IMR-90 (cell line): ENCODE measurements around the gene GSPT1. TPM values are rescaled to one million over a fixed set of nuclear protein-coding genes. Genes with fewer than 3 reads are reported as not detected.

Experiments used
- ATAC-seq: fragments of 200-7000 bp; cut with Tn5 transposase; 2 replicates; pipeline ENCODE4 v1.9.1; 2020; ENCODE audit warnings: low read depth, mild to moderate bottlenecking, moderate library complexity
- BruUV-seq: library from RNA; stranded (reverse); fragments of 400-500 nt; replicated peaks from 2 replicates; lab custom pipeline; 2021; lab: Mats Ljungman, UMichigan
- CTCF ChIA-PET: fragments of 300-600 bp; formaldehyde crosslinking; extraction: SDS; loops from one replicate; lab custom pipeline; 2021; ENCODE audit warnings: antibody characterized with exemption; lab: Yijun Ruan, JAX
- POLR2A ChIA-PET: fragments of 300-600 bp; sonication (Branson Sonifier 250); formaldehyde crosslinking; loops from one replicate; lab custom pipeline; 2022; ENCODE audit warnings: antibody characterized with exemption; ENCODE audit not compliant: unreplicated experiment; lab: Charles Lee
- DNase-seq: peaks from one replicate; pipeline ENCODE4 v3.0.0; 2013
- H2AFZ ChIP-seq: replicated peaks from 2 replicates; pipeline ENCODE3; 2013; ENCODE audit warnings: low read length, mild to moderate bottlenecking; ENCODE audit not compliant: poor library complexity
- H2AK5ac ChIP-seq: 2 replicates; pipeline ENCODE4 v1.6.1; 2013; ENCODE audit warnings: low read depth, low read length, inconsistent platforms
- H2AK9ac ChIP-seq: replicated peaks from 2 replicates; pipeline ENCODE3; 2013; ENCODE audit warnings: mild to moderate bottlenecking, low read depth, low read length, moderate library complexity; ENCODE audit not compliant: poor library complexity
- H2BK120ac ChIP-seq: 2 replicates; pipeline ENCODE4 v1.6.1; 2013; ENCODE audit warnings: low read depth, low read length, inconsistent platforms
- H2BK15ac ChIP-seq: 3 replicates; pipeline ENCODE4 v1.6.1; 2013; ENCODE audit warnings: low read depth, low read length, inconsistent platforms
- H2BK20ac ChIP-seq: 2 replicates; pipeline ENCODE4 v1.6.1; 2013; ENCODE audit warnings: low read depth, mild to moderate bottlenecking, inconsistent platforms, low read length, moderate library complexity
- H2BK5ac ChIP-seq: 2 replicates; pipeline ENCODE4 v1.6.1; 2013; ENCODE audit warnings: mild to moderate bottlenecking, low read depth, low read length, inconsistent platforms; ENCODE audit not compliant: poor library complexity, severe bottlenecking
- H3K14ac ChIP-seq: replicated peaks from 2 replicates; pipeline ENCODE4 v1.6.1; 2013; ENCODE audit warnings: low read depth, low read length, inconsistent platforms
- H3K18ac ChIP-seq: 2 replicates; pipeline ENCODE4 v1.6.1; 2013; ENCODE audit warnings: low read depth, low read length, control low read depth
- H3K23ac ChIP-seq: 2 replicates; pipeline ENCODE4 v1.6.1; 2013; ENCODE audit warnings: low read depth, low read length, inconsistent platforms
- H3K27ac ChIP-seq: 2 replicates; pipeline ENCODE4 v1.5.1; 2013; ENCODE audit warnings: mild to moderate bottlenecking, control low read depth, low read length; ENCODE audit not compliant: insufficient read depth
- H3K27me3 ChIP-seq: 2 replicates; pipeline ENCODE4 v1.6.1; 2013; ENCODE audit warnings: low read length; ENCODE audit not compliant: control insufficient read depth, insufficient read depth
- H3K36me3 ChIP-seq: 2 replicates; pipeline ENCODE4 v1.6.1; 2013; ENCODE audit warnings: low read length, mixed read lengths; ENCODE audit not compliant: control insufficient read depth, insufficient read depth
- H3K4ac ChIP-seq: 2 replicates; pipeline ENCODE4 v1.6.1; 2013; ENCODE audit warnings: low read depth, low read length, inconsistent platforms
- H3K4me1 ChIP-seq: 2 replicates; pipeline ENCODE4 v1.6.1; 2013; ENCODE audit warnings: low read length, mixed read lengths; ENCODE audit not compliant: control insufficient read depth, insufficient read depth
- H3K4me2 ChIP-seq: 2 replicates; pipeline ENCODE4 v1.6.1; 2013; ENCODE audit warnings: low read depth, mild to moderate bottlenecking, control low read depth, low read length, moderate library complexity
- H3K4me3 ChIP-seq: 2 replicates; pipeline ENCODE4 v1.5.1; 2013; ENCODE audit warnings: low read depth, mild to moderate bottlenecking, control low read depth, low read length, moderate library complexity; ENCODE audit not compliant: insufficient read depth
- H3K56ac ChIP-seq: 2 replicates; pipeline ENCODE4 v1.6.1; 2013; ENCODE audit warnings: low read length, inconsistent platforms; ENCODE audit not compliant: insufficient read depth; ENCODE audit errors: extremely low read depth
- H3K79me1 ChIP-seq, 2 experiments: 2 replicates each; pipeline ENCODE4 v1.6.1; 2013; ENCODE audit warnings: low read length in 2 of 2, inconsistent platforms in 1 of 2, low read depth in 1 of 2
- H3K9ac ChIP-seq: 2 replicates; pipeline ENCODE4 v1.6.1; 2013; ENCODE audit warnings: low read depth, low read length, control low read depth
- H3K9me1 ChIP-seq: 2 replicates; pipeline ENCODE4 v1.6.1; 2013; ENCODE audit warnings: low read length, inconsistent platforms; ENCODE audit not compliant: insufficient read depth
- H3K9me3 ChIP-seq: 2 replicates; pipeline ENCODE4 v1.6.1; 2013; ENCODE audit warnings: low read length; ENCODE audit not compliant: control insufficient read depth, insufficient read depth
- H4K20me1 ChIP-seq: 2 replicates; pipeline ENCODE4 v1.6.1; 2013; ENCODE audit warnings: low read length, inconsistent platforms; ENCODE audit not compliant: insufficient read depth
- H4K5ac ChIP-seq: 2 replicates; pipeline ENCODE4 v1.6.1; 2013; ENCODE audit warnings: mild to moderate bottlenecking, low read depth, low read length, control low read depth
- H4K8ac ChIP-seq, 2 experiments: 2 replicates each; pipeline ENCODE4 v1.6.1; 2013; ENCODE audit warnings: low read depth in 2 of 2, low read length in 2 of 2, control low read depth in 1 of 2, inconsistent platforms in 1 of 2
- H4K91ac ChIP-seq: 2 replicates; pipeline ENCODE4 v1.6.1; 2013; ENCODE audit warnings: low read depth, low read length, inconsistent platforms; ENCODE audit not compliant: insufficient read depth
- BHLHE40 ChIP-seq: fragments of 150-350 bp; IDR thresholded peaks from 2 replicates; pipeline ENCODE4 v1.6.1; 2016; ENCODE audit warnings: mild to moderate bottlenecking, low read depth, low read length
- FOS ChIP-seq: fragments of 150-350 bp; IDR thresholded peaks from 2 replicates; pipeline ENCODE4 v1.6.1; 2016; ENCODE audit warnings: low read depth, low read length
- NFE2L2 ChIP-seq: fragments of 150-350 bp; IDR thresholded peaks from 2 replicates; pipeline ENCODE4 v1.6.1; 2016; ENCODE audit warnings: low read depth, mild to moderate bottlenecking, low read length
- POLR2A ChIP-seq: IDR thresholded peaks from 2 replicates; pipeline ENCODE4 v1.6.1; 2012; ENCODE audit warnings: mild to moderate bottlenecking, low read depth, low read length
- RFX5 ChIP-seq: IDR thresholded peaks from 2 replicates; pipeline ENCODE4 v1.8.0; 2012; ENCODE audit warnings: low read depth, mild to moderate bottlenecking, low read length, moderate library complexity
- WGBS, 2 experiments: methylation state at CpG; one replicate each; pipeline versions ENCODE4 v1.1.5 to v1.1.7; 2013; ENCODE audit warnings: missing lambda C conversion rate in 2 of 2; ENCODE audit not compliant: insufficient read length in 1 of 2; ENCODE audit errors: extremely low coverage in 2 of 2; 5-methylcytosine and 5-hydroxymethylcytosine counted together
- dilution Hi-C: fragments of 300-500 bp; cut with HindIII; formaldehyde crosslinking; loops from one replicate; pipeline ENCODE4 v1.14.3; 2018; ENCODE audit warnings: low sequenced_read_pairs; ENCODE audit not compliant: unreplicated experiment
- in situ Hi-C: fragments of 300-500 bp; cut with MboI; formaldehyde crosslinking; loops from 3 replicates; pipeline ENCODE4 v1.14.3; 2019; ENCODE audit warnings: low sequenced_read_pairs, inconsistent platforms, mixed read lengths
- intact Hi-C: fragments of 100-400 bp; cut with micrococcal nuclease; formaldehyde crosslinking; loops from 2 replicates; pipeline ENCODE4 v1.10.0; 2022
- polyA plus RNA-seq, 3 experiments: library from polyadenylated mRNA; depleted of rRNA; stranded (reverse); fragments of >200 nt; gene quantifications; 2 replicates each; pipeline ENCODE4 v1.2.3, GENCODE V29; 2012; ENCODE audit warnings: low replicate concordance in 1 of 3
- total RNA-seq: library from RNA; depleted of rRNA; stranded (reverse); fragments of >200 nt; gene quantifications from 2 replicates; pipeline ENCODE4 v1.2.3, GENCODE V29; 2012
- TF ChIP-seq, protein P1 (sequence below): fragments of 150-350 bp; IDR thresholded peaks from 2 replicates; pipeline ENCODE4 v1.6.1; 2017; ENCODE audit warnings: mild to moderate bottlenecking, antibody characterized with exemption, low read length, low read depth

GSPT1 gene
- total and polyA plus RNA-seq, 2 of the 4 experiments (the other 2 are of a cell fraction) = 76.3 to 84.8 TPM

DNA sequence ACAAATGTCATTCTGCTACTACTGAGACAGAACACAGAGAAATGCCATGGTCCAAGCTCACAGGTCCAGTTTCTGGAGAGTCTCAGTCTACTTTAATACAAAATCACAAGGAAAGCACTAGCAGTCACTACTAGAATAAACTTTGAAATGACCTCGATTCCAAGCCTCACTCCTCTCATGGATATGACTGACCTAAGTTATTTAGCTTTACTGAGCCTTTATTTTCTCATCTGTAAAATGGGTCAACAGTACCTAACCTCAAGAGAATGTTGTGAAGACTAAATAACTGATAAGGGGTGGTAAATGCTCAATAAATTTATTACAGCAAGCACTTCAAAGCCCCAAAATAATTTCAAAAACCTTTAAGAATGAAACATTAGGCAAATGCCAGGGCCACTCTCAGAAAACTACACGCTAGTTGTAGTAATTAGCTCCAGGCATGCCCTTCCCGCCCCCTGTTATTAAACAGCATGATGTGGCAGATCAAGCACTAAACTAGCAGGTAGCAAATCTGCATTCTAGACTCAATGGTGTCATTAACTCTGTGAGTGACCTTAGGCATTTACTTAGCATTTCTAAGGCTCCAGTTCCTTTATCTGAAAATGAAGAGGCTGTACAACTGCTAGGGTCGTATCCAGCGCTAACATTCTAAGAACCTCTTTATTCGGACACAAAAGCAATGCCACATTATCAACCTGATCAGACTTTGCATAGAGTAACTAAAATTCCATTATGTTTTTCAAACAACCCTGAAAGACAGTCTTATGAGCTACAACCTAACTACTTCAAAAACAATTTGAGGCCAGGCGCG lies 8.4 kb downstream of the GSPT1 start:
- Histone ChIP-seq H3K18ac (no peak overlapping the region), H3K27ac (no peak overlapping the region), H4K20me1 (peaks cover 90% of the 10 kb centered on the region), H2BK15ac (no peak overlapping the region), H3K23ac (peak overlapping the region; percentile 11; the same call in 1 of the 2 replicates), H2AK5ac (no peak overlapping the region), H3K9me3 (no peaks in the 10 kb centered on the region), H2AK9ac (no peak overlapping the region), H3K56ac (no peak overlapping the region), H3K27me3 (no peaks in the 10 kb centered on the region), H4K5ac (no peak overlapping the region), H3K4me3 (no peak overlapping the region), H4K8ac (no peak overlapping the region), H2BK20ac (no peak overlapping the region), H3K4ac (no peak overlapping the region), H3K9me1 (peaks cover 14% of the 10 kb centered on the region), H3K4me2 (no peak overlapping the region), H3K79me1 (peaks cover 0 to 60% of the 10 kb centered on the region in 2 experiments; a peak in 3 of 4 replicates), H3K9ac (no peak overlapping the region), H2AFZ (no peak overlapping the region), H4K91ac (no peak overlapping the region), H3K4me1 (peaks cover 13% of the 10 kb centered on the region), H2BK120ac (no peak overlapping the region), H3K14ac (no peak overlapping the region), H2BK5ac (no peak overlapping the region), H3K36me3 (peaks cover 6% of the 10 kb centered on the region)
- TF ChIP-seq POLR2A = no peak
- no peak for TF ChIP-seq FOS
- TF ChIP-seq RFX5 = no peak
- TF ChIP-seq BHLHE40 = no peak
- TF ChIP-seq, protein P1, sequence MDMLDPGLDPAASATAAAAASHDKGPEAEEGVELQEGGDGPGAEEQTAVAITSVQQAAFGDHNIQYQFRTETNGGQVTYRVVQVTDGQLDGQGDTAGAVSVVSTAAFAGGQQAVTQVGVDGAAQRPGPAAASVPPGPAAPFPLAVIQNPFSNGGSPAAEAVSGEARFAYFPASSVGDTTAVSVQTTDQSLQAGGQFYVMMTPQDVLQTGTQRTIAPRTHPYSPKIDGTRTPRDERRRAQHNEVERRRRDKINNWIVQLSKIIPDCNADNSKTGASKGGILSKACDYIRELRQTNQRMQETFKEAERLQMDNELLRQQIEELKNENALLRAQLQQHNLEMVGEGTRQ = no peak
- TF ChIP-seq NFE2L2 = no peak
- intact Hi-C loops = no loop called here
- no TSS peak for BruUV-seq
- in situ Hi-C loops = no loop called here
- dilution Hi-C loops = no loop called here
- DNase-seq = no peak
- POLR2A ChIA-PET = no interaction called here
- 100% methylated on average over 5 of the region's 8 CpGs; no CpG with 5 or more reads in 1 of the 2 experiments for WGBS, 2 experiments
- CTCF ChIA-PET = no interaction called here
- ATAC-seq = no peak
